Cardiac muscle cell (in vitro differentiated cells and primary cell): ENCODE data around the gene CFAP77. TPM values are rescaled to one million over a fixed set of nuclear protein-coding genes. Genes with fewer than 3 reads are reported as not detected.

Source experiments
- DNase-seq, 2 donors: peaks; one replicate each; pipeline versions ENCODE4 v3.0.0 to v3.0.0-alpha.2; 2010 to 2017; ENCODE audit warnings: low read depth in 1 of 2, low spot score in 1 of 2
- H3K27ac ChIP-seq: fragments of 200-600 bp; sonication (generic); 2 replicates; pipeline ENCODE4 v1.5.1; 2016
- H3K27me3 ChIP-seq: fragments of 200-600 bp; sonication (generic); 2 replicates; pipeline ENCODE4 v1.6.0; 2016; ENCODE audit warnings: control low read depth
- H3K36me3 ChIP-seq: fragments of 200-600 bp; sonication (generic); 2 replicates; pipeline ENCODE4 v1.5.1; 2016; ENCODE audit warnings: control low read depth
- H3K4me1 ChIP-seq: fragments of 200-600 bp; sonication (generic); 2 replicates; pipeline ENCODE4 v1.8.1; 2017; ENCODE audit warnings: low read depth, mild to moderate bottlenecking, mixed run types
- H3K4me3 ChIP-seq: fragments of 200-600 bp; sonication (generic); 2 replicates; pipeline ENCODE4 v1.5.1; 2016; ENCODE audit warnings: mild to moderate bottlenecking
- H3K9me3 ChIP-seq: fragments of 200-600 bp; sonication (generic); 2 replicates; pipeline ENCODE4 v1.5.1; 2017; ENCODE audit warnings: low read depth, mild to moderate bottlenecking, control low read depth
- CTCF ChIP-seq: IDR thresholded peaks from 2 replicates; pipeline ENCODE4 v1.5.1; 2012; ENCODE audit warnings: low read depth, mild to moderate bottlenecking, low read length
- polyA plus RNA-seq: library from polyadenylated mRNA; unstranded; fragments of >200 nt; fragmentation: Nextera tagmentation; extraction: Ambion mirVana; gene quantifications from 2 replicates; pipeline ENCODE4 v1.2.1, GENCODE V29; 2016
- total RNA-seq: library from RNA; depleted of rRNA; stranded (reverse); fragments of >200 nt; gene quantifications from 2 replicates; pipeline ENCODE4 v1.2.3, GENCODE V29; 2016

Gene CFAP77
- total and polyA plus RNA-seq, 2 experiments from 2014 or later = 0.46 to 1.5 TPM

GRCh38 chr9:132418726-132419363 lies 8.8 kb downstream of the CFAP77 start:
- Histone ChIP-seq H3K36me3 (no peaks in the 10 kb centered on the region), H3K9me3 (no peaks in the 10 kb centered on the region), H3K4me1 (no peaks in the 10 kb centered on the region), H3K27me3 (peaks cover 17% of the 10 kb centered on the region), H3K27ac (no peak overlapping the region), H3K4me3 (no peak overlapping the region)
- no peak for TF ChIP-seq CTCF
- no peak for DNase-seq

GRCh38 chr9:132422574-132422973 lies 12.6 kb downstream of the CFAP77 start:
- DNase-seq = no peak
- Histone ChIP-seq H3K9me3 (no peaks in the 10 kb centered on the region), H3K4me1 (no peaks in the 10 kb centered on the region), H3K27ac (no peak overlapping the region), H3K4me3 (no peak overlapping the region), H3K36me3 (no peaks in the 10 kb centered on the region), H3K27me3 (no peaks in the 10 kb centered on the region)
- TF ChIP-seq CTCF = no peak

GRCh38 chr9:132423503-132423902 lies 13.5 kb downstream of the CFAP77 start:
- no peak overlapping the region for H3K27ac ChIP-seq
- no peaks in the 10 kb centered on the region for H3K27me3 ChIP-seq
- DNase-seq = no peak
- TF ChIP-seq CTCF = no peak
- no peak overlapping the region for H3K4me3 ChIP-seq
- H3K4me1 ChIP-seq = no peaks in the 10 kb centered on the region
- no peaks in the 10 kb centered on the region for H3K36me3 ChIP-seq
- H3K9me3 ChIP-seq = no peaks in the 10 kb centered on the region

GRCh38 chr9:132424857-132425674 lies 15.1 kb downstream of the CFAP77 start:
- no peak overlapping the region for H3K27ac ChIP-seq
- no peak for DNase-seq

GRCh38 chr9:132425675-132426062 lies 15.7 kb downstream of the CFAP77 start:
- Histone ChIP-seq H3K4me1 (no peaks in the 10 kb centered on the region), H3K9me3 (no peaks in the 10 kb centered on the region), H3K27ac (no peak overlapping the region), H3K36me3 (no peaks in the 10 kb centered on the region), H3K27me3 (no peaks in the 10 kb centered on the region), H3K4me3 (no peak overlapping the region)
- no peak for DNase-seq
- no peak for TF ChIP-seq CTCF

More at GRCh38 chr9:132424857-132425674, 15.1 kb downstream of the CFAP77 start:
- H3K36me3 ChIP-seq = no peaks in the 10 kb centered on the region
- H3K4me3 ChIP-seq = no peak overlapping the region
- H3K4me1 ChIP-seq = no peaks in the 10 kb centered on the region
- no peaks in the 10 kb centered on the region for H3K27me3 ChIP-seq
- H3K9me3 ChIP-seq = no peaks in the 10 kb centered on the region
- no peak for TF ChIP-seq CTCF
